K562 (cell line): ENCODE measurements around the gene ZMYND12. TPM values are rescaled to one million over a fixed set of nuclear protein-coding genes. Genes with fewer than 3 reads are reported as not detected.
A peak's percentile ranks its signal among the peaks of the same experiment; 100 is the strongest.

ENCODE experiments used
- ARNT ChIP-seq, 2 experiments: fragments of 450-650 bp; IDR thresholded peaks; 2 replicates each; pipeline ENCODE4 v1.6.1; 2016; ENCODE audit warnings: mild to moderate bottlenecking in 1 of 2
- CBX1 ChIP-seq: sonication (generic); IDR thresholded peaks from 2 replicates; pipeline ENCODE4 v1.6.1; 2016; ENCODE audit warnings: antibody characterized with exemption, low read depth, mild to moderate bottlenecking
- HDAC8 ChIP-seq: fragments of 450-650 bp; IDR thresholded peaks from 2 replicates; pipeline ENCODE4 v1.6.1; 2016; ENCODE audit warnings: mild to moderate bottlenecking, missing genetic modification characterization, moderate library complexity, missing compliant biosample characterization
- HNRNPH1 ChIP-seq: fragments of 200-400 bp; formaldehyde crosslinking; optimal IDR thresholded peaks from 2 replicates; pipeline ENCODE3; 2017; ENCODE audit warnings: low read depth, mild to moderate bottlenecking, low read length, moderate library complexity
- KLF16 ChIP-seq: IDR thresholded peaks from 2 replicates; pipeline ENCODE4 v1.6.1; 2016; ENCODE audit warnings: antibody characterized with exemption
- PHF20 ChIP-seq: fragments of 450-650 bp; IDR thresholded peaks from 2 replicates; pipeline ENCODE4 v1.6.1; 2018; ENCODE audit not compliant: partially characterized antibody
- PHF8 ChIP-seq: fragments of 200-600 bp; sonication (generic); IDR thresholded peaks from 2 replicates; pipeline ENCODE4 v1.6.1; 2012; ENCODE audit warnings: mixed run types, mild to moderate bottlenecking, inconsistent platforms, low read length, moderate library complexity, borderline replicate concordance
- PHTF2 ChIP-seq: fragments of 250-450 bp; sonication (Bioruptor Pico); IDR thresholded peaks from 2 replicates; pipeline ENCODE4 v1.5.0; 2021; ENCODE audit warnings: mild to moderate bottlenecking
- PML ChIP-seq: IDR thresholded peaks from 2 replicates; pipeline ENCODE4 v1.6.1; 2012; ENCODE audit warnings: low read length, inconsistent platforms
- POLR2G ChIP-seq: fragments of 200-400 bp; formaldehyde crosslinking; IDR thresholded peaks from 2 replicates; pipeline ENCODE4 v1.6.1; 2017; ENCODE audit warnings: low read depth, mild to moderate bottlenecking, antibody characterized with exemption, low read length, moderate library complexity
- SMARCA4 ChIP-seq: fragments of 450-650 bp; IDR thresholded peaks from 2 replicates; pipeline ENCODE4 v1.6.1; 2016
- SP1 ChIP-seq: sonication (generic); formaldehyde crosslinking; IDR thresholded peaks from 2 replicates; pipeline ENCODE4 v1.8.1; 2022; ENCODE audit warnings: mild to moderate bottlenecking, missing genetic modification reagents
- SPI1 ChIP-seq: IDR thresholded peaks from 2 replicates; pipeline ENCODE4 v1.6.1; 2011; ENCODE audit warnings: low read depth, low read length, control low read depth, borderline replicate concordance
- SUPT5H ChIP-seq: fragments of 450-650 bp; IDR thresholded peaks from 2 replicates; pipeline ENCODE4 v1.6.1; 2016
- XRCC3 ChIP-seq: fragments of 450-650 bp; IDR thresholded peaks from 2 replicates; pipeline ENCODE4 v1.6.1; 2017; ENCODE audit warnings: mild to moderate bottlenecking, moderate library complexity
- ZBTB1 ChIP-seq: sonication (generic); formaldehyde crosslinking; IDR thresholded peaks from 2 replicates; pipeline ENCODE4 v1.8.1; 2023; ENCODE audit warnings: missing genetic modification reagents, low read depth, mild to moderate bottlenecking, borderline replicate concordance
- ZNF239 ChIP-seq: fragments of 250-450 bp; sonication (Bioruptor Pico); IDR thresholded peaks from 2 replicates; pipeline ENCODE4 v1.4.0; 2020; ENCODE audit warnings: mild to moderate bottlenecking
- ZNF764 ChIP-seq: fragments of 250-450 bp; sonication (Bioruptor Pico); IDR thresholded peaks from 2 replicates; pipeline ENCODE4 v1.4.0; 2020; ENCODE audit warnings: low read depth, mild to moderate bottlenecking, moderate library complexity
- ZSCAN32 ChIP-seq: fragments of 450-650 bp; formaldehyde crosslinking; IDR thresholded peaks from 2 replicates; pipeline ENCODE4 v1.4.0; 2020; ENCODE audit warnings: mild to moderate bottlenecking, moderate library complexity
- polyA plus RNA-seq, 8 experiments: library from polyadenylated mRNA; depleted of rRNA in 4 of 8; stranded (reverse) in 5 of 8; unstranded in 3 of 8; fragments of >200 nt; fragmentation: Nextera tagmentation in 2 of 8; fragmentation: Illumina TruSeq in 1 of 8; extraction: Ambion mirVana in 2 of 8; extraction: Trizol in 1 of 8; gene quantifications; 2 replicates each; pipeline versions ENCODE4 v1.2.1 to v1.2.3, GENCODE V29; 2011 to 2014; ENCODE audit warnings: inconsistent platforms in 1 of 8, missing spikeins in 1 of 8
- total RNA-seq, 7 experiments: library from RNA; depleted of rRNA in 6 of 7; stranded (reverse); fragments of >200 nt in 6 of 7; fragmentation: Illumina TruSeq in 2 of 7; extraction: Trizol in 2 of 7; gene quantifications; 2 replicates each; pipeline versions ENCODE4 v1.2.1 to v1.2.3, GENCODE V29; 2011 to 2021; ENCODE audit warnings: low replicate concordance in 1 of 7
- TF ChIP-seq, protein P1 (sequence below): sonication (generic); formaldehyde crosslinking; IDR thresholded peaks from 2 replicates; pipeline ENCODE4 v1.8.1; 2023; ENCODE audit warnings: mild to moderate bottlenecking, missing genetic modification reagents
- TF ChIP-seq, protein P2 (sequence below): fragments of 150-350 bp; IDR thresholded peaks from 2 replicates; pipeline ENCODE4 v1.6.1; 2014; ENCODE audit warnings: low read depth, mild to moderate bottlenecking, low read length, borderline replicate concordance
- TF ChIP-seq, protein P3 (sequence below): IDR thresholded peaks from 3 replicates; pipeline ENCODE4 v1.6.1; 2011; ENCODE audit warnings: borderline replicate concordance, mild to moderate bottlenecking; ENCODE audit not compliant: insufficient read length, insufficient read depth
- TF ChIP-seq, protein P4 (sequence below): fragments of 150-350 bp; conservative IDR thresholded peaks from 2 replicates; pipeline ENCODE4 v1.6.1; 2014; ENCODE audit warnings: low read length

ZMYND12 gene
- total and polyA plus RNA-seq, 9 of the 15 experiments (the other 6 are each of a cell fraction or from before 2014, with no cell fraction given): not detected

DNA sequence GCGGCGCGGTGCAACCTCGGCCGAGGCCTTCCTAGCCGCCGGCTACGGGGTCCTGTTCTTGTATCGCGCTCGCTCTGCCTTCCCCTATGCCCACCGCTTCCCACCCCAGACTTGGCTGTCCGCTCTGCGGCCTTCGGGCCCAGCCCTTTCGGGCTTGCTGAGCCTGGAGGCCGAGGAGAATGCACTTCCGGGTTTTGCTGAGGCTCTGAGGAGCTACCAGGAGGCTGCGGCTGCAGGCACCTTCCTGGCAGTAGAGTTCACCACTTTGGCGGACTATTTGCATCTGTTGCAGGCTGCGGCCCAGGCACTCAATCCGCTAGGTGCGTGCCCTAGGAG is 900 bp upstream of the ZMYND12 start (continued):
- TF ChIP-seq, protein P1, sequence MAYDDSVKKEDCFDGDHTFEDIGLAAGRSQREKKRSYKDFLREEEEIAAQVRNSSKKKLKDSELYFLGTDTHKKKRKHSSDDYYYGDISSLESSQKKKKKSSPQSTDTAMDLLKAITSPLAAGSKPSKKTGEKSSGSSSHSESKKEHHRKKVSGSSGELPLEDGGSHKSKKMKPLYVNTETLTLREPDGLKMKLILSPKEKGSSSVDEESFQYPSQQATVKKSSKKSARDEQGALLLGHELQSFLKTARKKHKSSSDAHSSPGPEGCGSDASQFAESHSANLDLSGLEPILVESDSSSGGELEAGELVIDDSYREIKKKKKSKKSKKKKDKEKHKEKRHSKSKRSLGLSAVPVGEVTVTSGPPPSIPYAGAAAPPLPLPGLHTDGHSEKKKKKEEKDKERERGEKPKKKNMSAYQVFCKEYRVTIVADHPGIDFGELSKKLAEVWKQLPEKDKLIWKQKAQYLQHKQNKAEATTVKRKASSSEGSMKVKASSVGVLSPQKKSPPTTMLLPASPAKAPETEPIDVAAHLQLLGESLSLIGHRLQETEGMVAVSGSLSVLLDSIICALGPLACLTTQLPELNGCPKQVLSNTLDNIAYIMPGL (CRISPR knock-in tag): peak; percentile 73; the same call in 1 of the 2 replicates
- no peak for TF ChIP-seq ZSCAN32 (CRISPR knock-in tag)
- TF ChIP-seq PHTF2: no peak
- TF ChIP-seq, protein P2, sequence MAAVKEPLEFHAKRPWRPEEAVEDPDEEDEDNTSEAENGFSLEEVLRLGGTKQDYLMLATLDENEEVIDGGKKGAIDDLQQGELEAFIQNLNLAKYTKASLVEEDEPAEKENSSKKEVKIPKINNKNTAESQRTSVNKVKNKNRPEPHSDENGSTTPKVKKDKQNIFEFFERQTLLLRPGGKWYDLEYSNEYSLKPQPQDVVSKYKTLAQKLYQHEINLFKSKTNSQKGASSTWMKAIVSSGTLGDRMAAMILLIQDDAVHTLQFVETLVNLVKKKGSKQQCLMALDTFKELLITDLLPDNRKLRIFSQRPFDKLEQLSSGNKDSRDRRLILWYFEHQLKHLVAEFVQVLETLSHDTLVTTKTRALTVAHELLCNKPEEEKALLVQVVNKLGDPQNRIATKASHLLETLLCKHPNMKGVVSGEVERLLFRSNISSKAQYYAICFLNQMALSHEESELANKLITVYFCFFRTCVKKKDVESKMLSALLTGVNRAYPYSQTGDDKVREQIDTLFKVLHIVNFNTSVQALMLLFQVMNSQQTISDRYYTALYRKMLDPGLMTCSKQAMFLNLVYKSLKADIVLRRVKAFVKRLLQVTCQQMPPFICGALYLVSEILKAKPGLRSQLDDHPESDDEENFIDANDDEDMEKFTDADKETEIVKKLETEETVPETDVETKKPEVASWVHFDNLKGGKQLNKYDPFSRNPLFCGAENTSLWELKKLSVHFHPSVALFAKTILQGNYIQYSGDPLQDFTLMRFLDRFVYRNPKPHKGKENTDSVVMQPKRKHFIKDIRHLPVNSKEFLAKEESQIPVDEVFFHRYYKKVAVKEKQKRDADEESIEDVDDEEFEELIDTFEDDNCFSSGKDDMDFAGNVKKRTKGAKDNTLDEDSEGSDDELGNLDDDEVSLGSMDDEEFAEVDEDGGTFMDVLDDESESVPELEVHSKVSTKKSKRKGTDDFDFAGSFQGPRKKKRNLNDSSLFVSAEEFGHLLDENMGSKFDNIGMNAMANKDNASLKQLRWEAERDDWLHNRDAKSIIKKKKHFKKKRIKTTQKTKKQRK: no peak
- no peak for TF ChIP-seq CBX1
- TF ChIP-seq, protein P3, sequence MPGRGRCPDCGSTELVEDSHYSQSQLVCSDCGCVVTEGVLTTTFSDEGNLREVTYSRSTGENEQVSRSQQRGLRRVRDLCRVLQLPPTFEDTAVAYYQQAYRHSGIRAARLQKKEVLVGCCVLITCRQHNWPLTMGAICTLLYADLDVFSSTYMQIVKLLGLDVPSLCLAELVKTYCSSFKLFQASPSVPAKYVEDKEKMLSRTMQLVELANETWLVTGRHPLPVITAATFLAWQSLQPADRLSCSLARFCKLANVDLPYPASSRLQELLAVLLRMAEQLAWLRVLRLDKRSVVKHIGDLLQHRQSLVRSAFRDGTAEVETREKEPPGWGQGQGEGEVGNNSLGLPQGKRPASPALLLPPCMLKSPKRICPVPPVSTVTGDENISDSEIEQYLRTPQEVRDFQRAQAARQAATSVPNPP: no peak
- TF ChIP-seq, protein P4, sequence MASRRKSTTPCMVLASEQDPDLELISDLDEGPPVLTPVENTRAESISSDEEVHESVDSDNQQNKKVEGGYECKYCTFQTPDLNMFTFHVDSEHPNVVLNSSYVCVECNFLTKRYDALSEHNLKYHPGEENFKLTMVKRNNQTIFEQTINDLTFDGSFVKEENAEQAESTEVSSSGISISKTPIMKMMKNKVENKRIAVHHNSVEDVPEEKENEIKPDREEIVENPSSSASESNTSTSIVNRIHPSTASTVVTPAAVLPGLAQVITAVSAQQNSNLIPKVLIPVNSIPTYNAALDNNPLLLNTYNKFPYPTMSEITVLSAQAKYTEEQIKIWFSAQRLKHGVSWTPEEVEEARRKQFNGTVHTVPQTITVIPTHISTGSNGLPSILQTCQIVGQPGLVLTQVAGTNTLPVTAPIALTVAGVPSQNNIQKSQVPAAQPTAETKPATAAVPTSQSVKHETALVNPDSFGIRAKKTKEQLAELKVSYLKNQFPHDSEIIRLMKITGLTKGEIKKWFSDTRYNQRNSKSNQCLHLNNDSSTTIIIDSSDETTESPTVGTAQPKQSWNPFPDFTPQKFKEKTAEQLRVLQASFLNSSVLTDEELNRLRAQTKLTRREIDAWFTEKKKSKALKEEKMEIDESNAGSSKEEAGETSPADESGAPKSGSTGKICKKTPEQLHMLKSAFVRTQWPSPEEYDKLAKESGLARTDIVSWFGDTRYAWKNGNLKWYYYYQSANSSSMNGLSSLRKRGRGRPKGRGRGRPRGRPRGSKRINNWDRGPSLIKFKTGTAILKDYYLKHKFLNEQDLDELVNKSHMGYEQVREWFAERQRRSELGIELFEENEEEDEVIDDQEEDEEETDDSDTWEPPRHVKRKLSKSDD: 0 out of 2 replicates have a peak, but pooled peaks have one; percentile 35
- TF ChIP-seq SUPT5H: peak; percentile 49; the same call in 1 of the 2 replicates
- TF ChIP-seq ZBTB1 (CRISPR knock-in tag): no peak
- no peak for TF ChIP-seq KLF16
- TF ChIP-seq PHF8: peak; percentile 39
- no peak for TF ChIP-seq ZNF239 (CRISPR knock-in tag)
- TF ChIP-seq ZNF764: no peak
- peak; percentile 99 for TF ChIP-seq PHF20
- no peak for TF ChIP-seq SMARCA4
- TF ChIP-seq ARNT (IDR thresholded peaks at IDR 0.05): no peak
- peak; percentile 76 for TF ChIP-seq POLR2G
- 0 out of 2 replicates have a peak, but pooled peaks have one; percentile 1 for TF ChIP-seq PML
- no peak for TF ChIP-seq HDAC8
- no peak for TF ChIP-seq HNRNPH1
- TF ChIP-seq SP1 (CRISPR knock-in tag): no peak
- no peak for TF ChIP-seq XRCC3
- TF ChIP-seq SPI1: peak; percentile 84
